GM19193 (cell line): ENCODE results near the gene FSTL4.

ENCODE experiments used
- POLR2A ChIP-seq: IDR thresholded peaks from 4 replicates; pipeline ENCODE4 v1.6.1; 2011; ENCODE audit not compliant: insufficient read depth, insufficient read length; ENCODE audit errors: extremely low read depth

The FSTL4 gene

DNA sequence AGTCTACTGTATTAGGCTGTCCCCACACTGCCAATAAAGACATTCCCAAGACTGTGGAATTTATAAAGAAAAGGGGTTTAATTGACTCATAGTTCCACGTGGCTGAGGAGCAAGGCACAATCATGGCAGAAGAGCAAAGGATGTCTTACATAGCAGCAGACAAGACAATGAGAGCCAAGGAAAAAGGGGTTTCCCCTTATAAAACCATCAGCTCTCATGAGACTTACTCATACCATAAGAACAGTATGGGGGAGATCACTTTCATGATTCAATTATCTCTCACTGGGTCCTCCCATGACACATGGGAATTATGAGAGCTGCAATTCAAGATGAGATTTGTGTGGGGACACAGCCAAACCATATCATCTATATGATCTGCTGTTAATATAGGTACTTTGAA, 14.8 kb upstream of the FSTL4 start:
- no peak for TF ChIP-seq POLR2A

DNA sequence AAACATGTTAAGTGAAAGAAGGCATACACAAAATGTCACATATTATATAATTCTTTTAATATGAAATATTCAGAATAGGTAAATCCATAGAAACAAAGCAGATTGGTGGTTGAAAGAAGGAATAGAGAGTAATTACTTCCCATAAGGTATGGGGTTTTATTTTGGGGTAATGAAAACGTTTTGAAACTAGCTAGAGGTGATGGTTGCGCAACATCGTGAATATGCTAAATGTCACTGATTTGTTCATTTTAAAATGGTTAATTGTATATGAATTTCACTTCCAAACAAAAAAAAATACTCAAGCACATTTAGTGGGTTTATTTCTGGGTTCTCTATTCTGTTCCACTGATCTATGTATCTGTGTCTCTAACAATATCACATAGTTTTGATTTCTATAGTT, 12.0 kb upstream of the FSTL4 start:
- no peak for TF ChIP-seq POLR2A

- TF ChIP-seq POLR2A, result no peak
Observed at GRCh38 chr5:133618141-133618540, 5.8 kb upstream of the FSTL4 start.

- no peak for TF ChIP-seq POLR2A
Observed at GRCh38 chr5:133613743-133614142, 1.4 kb upstream of the FSTL4 start.

DNA sequence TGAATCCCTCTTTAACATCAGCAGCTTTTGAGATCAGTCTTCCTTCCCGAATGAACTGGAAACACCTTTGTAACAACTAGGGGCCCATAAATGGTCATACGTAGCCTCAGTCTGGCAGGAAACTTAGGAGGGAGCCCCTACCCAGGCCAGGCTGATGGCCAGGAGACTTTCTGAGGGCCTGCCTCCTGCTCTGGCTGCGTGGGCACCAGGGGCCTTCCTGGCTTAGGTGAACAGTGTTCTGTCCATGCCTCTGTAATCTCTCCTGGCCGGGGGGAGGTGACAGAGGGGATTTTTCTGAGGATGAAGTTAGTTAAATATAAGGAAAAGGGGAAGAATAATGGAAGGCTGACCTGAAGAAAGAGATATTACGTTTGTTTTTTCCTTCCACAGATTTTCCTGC, 843 bp upstream of the FSTL4 start:
- no peak for TF ChIP-seq POLR2A

GRCh38 chr5:133611357-133612248, 738 bp downstream of the FSTL4 start:
- TF ChIP-seq POLR2A, result no peak

GRCh38 chr5:133610489-133611356, 1.6 kb downstream of the FSTL4 start:
- no peak for TF ChIP-seq POLR2A

DNA sequence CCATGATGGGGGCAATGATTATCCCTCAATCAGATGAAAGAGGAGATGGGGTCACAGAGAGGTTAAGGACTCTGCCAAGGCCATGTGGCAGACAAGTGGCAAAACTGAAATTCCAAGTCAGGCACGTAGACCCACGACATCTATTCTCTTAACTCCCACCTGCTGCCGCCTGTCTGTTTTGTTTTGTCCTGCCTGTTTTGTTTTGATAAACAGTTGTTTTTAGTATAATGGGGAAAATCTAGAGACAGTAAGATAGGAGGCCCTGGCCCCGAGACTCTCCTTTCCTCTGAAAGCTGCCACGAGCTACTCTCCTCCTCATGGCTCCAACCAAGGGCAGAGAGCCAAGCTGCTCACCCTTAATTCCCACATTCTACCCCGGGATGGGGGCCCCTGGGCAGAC, 4.9 kb downstream of the FSTL4 start:
- TF ChIP-seq POLR2A, result no peak

GRCh38 chr5:133606835-133607234, 5.5 kb downstream of the FSTL4 start:
- no peak for TF ChIP-seq POLR2A

GRCh38 chr5:133605323-133605722, 7.0 kb downstream of the FSTL4 start:
- no peak for TF ChIP-seq POLR2A

GRCh38 chr5:133603711-133604110, 8.6 kb downstream of the FSTL4 start:
- no peak for TF ChIP-seq POLR2A

GRCh38 chr5:133602835-133603380, 9.4 kb downstream of the FSTL4 start:
- no peak for TF ChIP-seq POLR2A

GRCh38 chr5:133599600-133599999, 12.7 kb downstream of the FSTL4 start:
- TF ChIP-seq POLR2A, result no peak

GRCh38 chr5:133599044-133599443, 13.3 kb downstream of the FSTL4 start:
- TF ChIP-seq POLR2A, result no peak

DNA sequence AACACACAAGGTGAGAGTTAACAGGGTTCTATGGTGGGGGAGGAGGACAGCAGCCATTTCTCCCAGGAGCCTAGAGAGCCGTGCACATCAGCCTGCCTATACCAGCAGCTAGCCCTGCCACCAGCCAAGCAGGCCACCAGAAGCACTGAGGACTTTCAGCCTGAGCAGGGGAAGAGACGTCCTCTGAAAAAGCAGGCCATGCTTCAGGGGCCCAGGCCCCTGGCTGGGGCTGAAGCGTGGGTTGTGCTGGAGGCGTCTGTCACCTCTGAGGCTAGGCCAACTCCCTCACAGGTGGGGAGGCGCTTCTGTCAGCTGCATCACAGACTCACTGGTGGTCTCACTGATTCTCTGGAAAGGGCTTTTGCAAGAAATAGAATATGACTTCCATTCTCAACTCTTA, 16.3 kb downstream of the FSTL4 start:
- TF ChIP-seq POLR2A, result no peak
